GM12874 (cell line): Measurements from ENCODE around the gene MELK.

ENCODE experiments used
- TF ChIP-seq, protein P1 (sequence below): IDR thresholded peaks from 2 replicates; pipeline ENCODE4 v1.5.1; 2011; ENCODE audit warnings: low read depth, mild to moderate bottlenecking, control low read depth, low read length, moderate library complexity; ENCODE audit not compliant: insufficient read depth

MELK gene

DNA sequence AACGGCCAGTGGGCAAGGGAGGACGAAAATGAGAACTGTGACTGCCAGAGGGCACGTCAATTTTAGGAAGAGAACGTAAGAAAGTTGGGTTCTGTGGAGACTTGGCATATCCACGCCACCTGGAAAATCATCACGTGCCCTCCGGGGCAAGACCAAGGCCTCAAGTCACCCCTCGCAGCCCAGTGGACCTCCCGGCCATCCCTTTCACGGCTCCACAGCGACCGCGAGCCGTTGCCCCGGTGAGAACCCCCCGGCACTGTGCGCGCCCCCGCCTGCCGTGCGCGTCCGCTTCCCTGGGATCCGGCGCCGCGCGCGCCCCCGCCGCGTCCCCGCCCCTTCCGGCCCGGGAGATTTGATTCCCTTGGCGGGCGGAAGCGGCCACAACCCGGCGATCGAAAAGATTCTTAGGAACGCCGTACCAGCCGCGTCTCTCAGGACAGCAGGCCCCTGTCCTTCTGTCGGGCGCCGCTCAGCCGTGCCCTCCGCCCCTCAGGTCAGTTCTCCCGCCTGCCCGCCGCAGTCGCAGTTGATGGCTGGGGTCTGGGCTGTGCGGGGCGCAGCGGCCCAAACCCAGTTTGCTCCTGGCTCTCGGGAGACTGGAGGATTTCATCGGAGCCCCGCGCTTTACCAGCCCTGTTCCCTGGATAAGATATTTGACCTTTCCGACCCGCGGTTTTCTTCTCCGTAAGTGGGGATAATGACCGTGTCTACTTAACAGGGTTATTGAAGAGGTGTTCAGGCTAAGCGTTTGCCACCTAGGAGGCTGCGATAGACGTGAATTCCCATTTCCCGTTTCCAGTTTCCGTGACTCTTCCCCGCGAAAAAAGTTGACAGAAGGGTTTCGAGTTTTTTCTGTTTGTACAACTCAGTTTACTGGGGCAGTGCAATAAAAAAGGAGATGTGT lies at the start of gene MELK:
Gene MELK, plus strand, starts transcription at position 381 of the 904 bp plus-strand sequence. CDS start 8,787 bp downstream, outside the sequence.
- TF ChIP-seq, protein P1, sequence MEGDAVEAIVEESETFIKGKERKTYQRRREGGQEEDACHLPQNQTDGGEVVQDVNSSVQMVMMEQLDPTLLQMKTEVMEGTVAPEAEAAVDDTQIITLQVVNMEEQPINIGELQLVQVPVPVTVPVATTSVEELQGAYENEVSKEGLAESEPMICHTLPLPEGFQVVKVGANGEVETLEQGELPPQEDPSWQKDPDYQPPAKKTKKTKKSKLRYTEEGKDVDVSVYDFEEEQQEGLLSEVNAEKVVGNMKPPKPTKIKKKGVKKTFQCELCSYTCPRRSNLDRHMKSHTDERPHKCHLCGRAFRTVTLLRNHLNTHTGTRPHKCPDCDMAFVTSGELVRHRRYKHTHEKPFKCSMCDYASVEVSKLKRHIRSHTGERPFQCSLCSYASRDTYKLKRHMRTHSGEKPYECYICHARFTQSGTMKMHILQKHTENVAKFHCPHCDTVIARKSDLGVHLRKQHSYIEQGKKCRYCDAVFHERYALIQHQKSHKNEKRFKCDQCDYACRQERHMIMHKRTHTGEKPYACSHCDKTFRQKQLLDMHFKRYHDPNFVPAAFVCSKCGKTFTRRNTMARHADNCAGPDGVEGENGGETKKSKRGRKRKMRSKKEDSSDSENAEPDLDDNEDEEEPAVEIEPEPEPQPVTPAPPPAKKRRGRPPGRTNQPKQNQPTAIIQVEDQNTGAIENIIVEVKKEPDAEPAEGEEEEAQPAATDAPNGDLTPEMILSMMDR = no peak

DNA sequence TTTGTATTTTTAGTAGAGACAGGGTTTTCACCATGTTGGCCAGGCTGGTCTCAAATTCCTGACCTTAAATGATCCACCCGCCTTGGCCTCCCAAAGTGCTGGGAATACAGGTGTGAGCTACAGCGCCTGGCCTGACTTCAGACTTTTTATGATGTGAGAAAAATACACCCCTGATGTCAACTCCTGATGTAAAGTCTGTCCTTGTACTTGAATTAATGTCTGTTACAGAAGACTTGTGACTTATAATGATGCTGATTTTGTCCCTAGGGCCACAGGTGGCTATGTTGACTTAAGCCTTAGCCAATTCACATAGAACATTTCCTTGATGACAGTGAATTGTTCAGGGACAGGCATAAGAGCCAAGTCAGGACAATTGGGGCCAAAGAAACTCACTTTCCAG lies 42.5 kb upstream of the MELK start:
- TF ChIP-seq, protein P1 = no peak

DNA sequence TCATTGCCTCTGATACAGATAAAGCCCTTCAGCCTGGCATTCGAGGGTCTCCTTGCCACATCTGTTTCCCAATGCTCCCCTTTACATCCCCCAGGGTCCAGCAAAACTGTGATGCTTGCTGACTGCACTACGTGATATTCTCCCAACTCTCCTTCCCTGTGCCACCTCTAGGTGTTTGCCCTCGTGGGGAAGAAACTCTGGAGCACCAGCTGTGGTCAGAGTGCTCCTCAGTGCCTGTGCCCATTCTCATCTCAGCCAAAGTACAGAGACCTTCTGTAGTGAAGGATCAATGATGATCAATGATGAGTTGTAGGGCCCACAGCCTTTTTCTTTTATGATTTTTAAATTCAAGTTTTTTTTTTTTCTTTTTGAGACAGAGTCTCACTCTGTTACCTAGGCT lies 40.3 kb upstream of the MELK start:
- TF ChIP-seq, protein P1 = no peak

DNA sequence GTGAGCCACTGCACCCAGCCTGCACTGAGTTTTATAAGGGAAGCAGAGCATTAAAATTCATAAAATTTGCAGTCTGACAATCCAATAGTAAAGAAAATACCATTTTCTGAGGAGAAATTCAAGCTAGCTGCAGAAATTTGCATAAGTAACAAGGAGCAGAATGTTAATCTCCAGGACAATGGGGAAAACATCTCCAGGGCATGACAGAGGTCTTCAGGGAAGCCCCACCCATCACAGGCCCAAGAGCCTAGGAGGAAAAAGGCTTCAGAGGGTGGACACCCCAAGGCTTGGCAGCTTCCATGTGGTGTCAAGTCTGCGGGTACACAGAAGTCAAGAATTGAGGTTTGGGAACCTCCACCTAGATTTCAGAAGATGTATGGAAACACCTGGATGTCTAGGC lies 37.6 kb upstream of the MELK start:
- TF ChIP-seq, protein P1 = no peak

DNA sequence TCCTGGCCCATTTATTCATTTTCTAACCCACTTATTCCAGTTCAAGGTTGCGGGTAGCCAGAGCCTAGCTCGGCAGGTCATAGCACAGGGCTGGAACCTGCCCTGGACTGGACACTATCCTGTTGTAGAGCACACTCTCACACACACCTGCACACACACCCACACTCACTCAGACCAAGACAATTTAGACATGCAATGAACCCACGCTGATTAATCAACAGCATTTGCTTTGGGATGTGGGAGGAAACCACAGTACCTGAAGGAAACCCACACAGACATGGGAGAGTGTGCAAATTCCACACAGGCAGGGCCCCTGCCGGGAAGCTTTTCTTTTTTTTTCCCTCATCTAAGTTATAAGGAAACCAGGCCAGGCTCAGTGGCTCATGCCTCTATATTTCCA lies 34.8 kb upstream of the MELK start:
- TF ChIP-seq, protein P1 = no peak

DNA sequence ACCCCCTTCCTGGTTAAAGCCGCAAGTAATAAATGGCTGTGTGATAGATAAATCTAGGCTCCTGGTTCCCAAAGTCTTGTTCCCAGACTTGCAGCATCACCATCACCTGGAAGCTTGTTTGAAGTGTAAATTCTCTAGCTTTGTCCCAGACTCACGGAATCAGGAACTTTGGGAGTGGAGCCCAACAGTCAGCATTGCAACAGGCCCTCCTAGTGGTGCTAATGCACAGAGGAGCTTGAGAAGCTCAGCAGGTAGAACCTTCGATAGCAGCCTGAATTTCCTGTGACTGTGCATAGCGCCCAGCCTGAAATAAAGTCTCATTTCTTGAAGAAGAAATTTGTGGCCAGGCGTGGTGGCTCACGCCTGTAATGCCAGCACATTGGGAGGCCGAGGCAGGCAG lies 30.3 kb upstream of the MELK start:
- TF ChIP-seq, protein P1 = no peak

DNA sequence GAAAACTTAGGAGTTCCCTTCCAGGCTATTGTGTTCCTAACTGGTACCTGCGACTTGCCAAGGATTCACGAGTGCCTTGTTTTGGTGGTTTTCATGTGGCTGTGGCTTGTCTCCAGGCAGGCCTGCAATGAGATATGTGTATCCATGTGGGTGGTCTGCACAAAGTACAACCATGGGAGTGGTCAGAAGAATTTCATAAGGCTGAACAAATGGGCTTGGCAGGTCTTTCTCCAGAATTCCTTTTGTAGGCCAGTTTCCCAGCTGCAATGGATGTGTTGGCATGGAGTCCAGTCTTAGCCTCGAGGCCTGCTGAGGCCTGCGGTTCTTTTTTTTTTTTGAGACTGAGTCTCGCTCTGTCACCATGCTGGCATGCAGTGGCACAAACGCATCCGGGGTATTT lies 28.8 kb upstream of the MELK start:
- TF ChIP-seq, protein P1 = no peak
